Karpas-422 (cell line): Measurements from ENCODE around the gene KAZN. TPM values are rescaled to one million over a fixed set of nuclear protein-coding genes. Genes with fewer than 3 reads are reported as not detected.

ENCODE experiments used
- DNase-seq: peaks from one replicate; pipeline ENCODE4 v3.0.0-alpha.2; 2015
- H2AFZ ChIP-seq: fragments of 200-600 bp; sonication (generic); 2 replicates; pipeline ENCODE4 v1.6.1; 2014; ENCODE audit warnings: antibody characterized with exemption, low read length, mixed read lengths
- H3K27ac ChIP-seq: fragments of 200-600 bp; sonication (generic); 2 replicates; pipeline ENCODE4 v1.5.1; 2014; ENCODE audit warnings: mild to moderate bottlenecking, low read length, moderate library complexity
- H3K27me3 ChIP-seq: fragments of 200-600 bp; sonication (generic); 2 replicates; pipeline ENCODE4 v1.6.1; 2014; ENCODE audit warnings: low read length, mixed read lengths
- H3K36me3 ChIP-seq: fragments of 200-600 bp; sonication (generic); 2 replicates; pipeline ENCODE4 v1.6.1; 2014; ENCODE audit warnings: low read length, mixed read lengths; ENCODE audit not compliant: insufficient read depth
- H3K4me1 ChIP-seq: fragments of 200-600 bp; sonication (generic); 2 replicates; pipeline ENCODE4 v1.6.1; 2014; ENCODE audit warnings: mild to moderate bottlenecking, low read length, mixed read lengths
- H3K4me2 ChIP-seq: fragments of 200-600 bp; sonication (generic); 2 replicates; pipeline ENCODE4 v1.6.1; 2014; ENCODE audit warnings: low read length, low read depth, mild to moderate bottlenecking; ENCODE audit not compliant: poor library complexity, severe bottlenecking
- H3K4me3 ChIP-seq: fragments of 200-600 bp; sonication (generic); 2 replicates; pipeline ENCODE4 v1.5.1; 2014; ENCODE audit warnings: mild to moderate bottlenecking, antibody characterized with exemption, low read length, mixed read lengths
- H3K79me2 ChIP-seq: fragments of 200-600 bp; sonication (generic); 2 replicates; pipeline ENCODE4 v1.6.1; 2014; ENCODE audit warnings: mild to moderate bottlenecking, low read length, mixed read lengths
- H3K9ac ChIP-seq: fragments of 200-600 bp; sonication (generic); 2 replicates; pipeline ENCODE4 v1.6.0; 2014; ENCODE audit warnings: low read length
- H3K9me2 ChIP-seq: fragments of 200-600 bp; sonication (generic), shearing (Covaris generic); replicated peaks from 2 replicates; pipeline ENCODE4 v1.6.0; 2014; ENCODE audit warnings: mild to moderate bottlenecking, low read length, moderate library complexity; ENCODE audit not compliant: insufficient read depth
- H3K9me3 ChIP-seq: fragments of 300-700, 200-600 bp; sonication (generic); 2 replicates; pipeline ENCODE4 v1.6.1; 2014; ENCODE audit warnings: low read length, mixed read lengths
- H4K20me1 ChIP-seq: fragments of 200-600 bp; sonication (generic); 2 replicates; pipeline ENCODE4 v1.6.1; 2014; ENCODE audit warnings: mild to moderate bottlenecking, antibody characterized with exemption, low read length, low read depth; ENCODE audit not compliant: insufficient read depth
- total RNA-seq: library from RNA; depleted of rRNA; stranded (reverse); fragments of >200 nt; shearing (Covaris generic); gene quantifications from 2 replicates; pipeline ENCODE4 v1.2.3, GENCODE V29; 2014; ENCODE audit warnings: low replicate concordance

KAZN gene
- total RNA-seq, 1 experiment from 2014 or later, result not detected

DNA sequence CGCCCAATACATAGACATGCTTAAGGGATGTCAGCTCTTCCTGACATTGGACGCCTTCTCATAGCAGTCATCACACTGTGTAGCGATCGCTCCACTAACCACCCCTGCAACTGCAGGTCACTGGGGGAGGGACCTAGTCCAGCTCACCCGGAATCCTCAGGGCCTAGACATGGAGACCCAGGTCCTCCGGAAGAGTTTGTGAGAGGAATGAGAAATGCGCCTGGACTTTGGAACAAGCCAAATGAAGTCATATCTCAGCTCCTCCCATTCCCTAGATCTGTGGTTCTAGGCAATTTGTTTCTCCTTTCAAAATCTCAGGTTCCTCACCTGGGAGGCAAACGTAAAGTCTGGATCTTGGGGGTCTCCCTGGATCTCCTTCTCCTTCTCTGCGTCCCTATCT lies 253.3 kb downstream of the KAZN start:
- no peak overlapping the region for H3K27ac ChIP-seq
- DNase-seq, result no peak
- no peaks in the 10 kb centered on the region for H4K20me1 ChIP-seq
- H3K79me2 ChIP-seq, result no peaks in the 10 kb centered on the region
- H3K9me3 ChIP-seq, result no peaks in the 10 kb centered on the region
- no peaks in the 10 kb centered on the region for H3K9me2 ChIP-seq
- no peak overlapping the region for H3K9ac ChIP-seq
- no peaks in the 10 kb centered on the region for H3K27me3 ChIP-seq
- H3K4me3 ChIP-seq, result no peak overlapping the region
- no peak overlapping the region for H2AFZ ChIP-seq
- H3K4me2 ChIP-seq, result no peak overlapping the region
- no peaks in the 10 kb centered on the region for H3K36me3 ChIP-seq
- H3K4me1 ChIP-seq, result no peaks in the 10 kb centered on the region

DNA sequence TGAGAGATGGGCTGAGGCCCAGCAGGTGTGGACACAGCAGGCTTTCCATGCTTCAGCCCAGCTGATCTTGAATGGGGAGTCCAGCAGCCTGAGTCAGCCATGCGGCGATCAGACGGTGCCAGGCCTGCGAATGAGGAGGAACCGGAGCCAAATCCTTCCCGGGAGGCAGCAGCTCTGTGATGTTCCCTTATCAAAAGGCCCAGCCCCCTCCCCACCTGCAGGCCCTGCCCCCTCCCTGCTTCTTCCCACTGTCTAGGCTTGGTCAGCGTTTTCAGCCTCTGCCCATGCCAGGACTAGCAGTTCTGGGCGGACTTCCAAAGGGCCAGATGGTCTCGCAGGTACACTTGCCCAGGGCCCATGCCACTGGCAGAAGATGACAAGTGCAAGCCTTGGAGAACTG lies 253.8 kb downstream of the KAZN start:
- no peaks in the 10 kb centered on the region for H4K20me1 ChIP-seq

DNA sequence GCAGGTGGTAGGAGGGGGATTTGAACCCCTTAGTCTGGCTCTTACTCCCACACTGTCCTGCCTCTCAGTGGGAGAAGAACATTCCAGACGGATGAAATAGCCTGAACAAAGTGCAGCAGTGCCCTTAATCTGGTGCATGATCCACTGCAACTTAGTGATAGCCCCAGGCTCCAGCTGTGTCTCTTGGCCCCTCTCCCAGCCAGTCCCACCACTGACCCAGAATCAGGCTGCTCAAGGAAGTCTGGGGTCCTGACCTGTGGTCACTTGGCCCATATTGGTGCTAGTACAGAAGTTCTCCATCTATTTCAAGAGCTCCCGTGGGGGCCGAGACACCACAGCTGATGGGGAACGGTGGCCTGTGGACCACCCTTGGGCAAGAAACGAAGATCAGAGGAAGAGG lies 255.0 kb downstream of the KAZN start:
- Histone ChIP-seq H3K4me2 (no peak overlapping the region), H3K79me2 (no peaks in the 10 kb centered on the region), H3K4me1 (no peaks in the 10 kb centered on the region), H4K20me1 (no peaks in the 10 kb centered on the region), H3K9me3 (no peaks in the 10 kb centered on the region), H3K27ac (no peak overlapping the region), H2AFZ (no peak overlapping the region), H3K4me3 (no peak overlapping the region), H3K27me3 (no peaks in the 10 kb centered on the region), H3K9me2 (no peaks in the 10 kb centered on the region), H3K9ac (no peak overlapping the region), H3K36me3 (no peaks in the 10 kb centered on the region)
- no peak for DNase-seq

More for the DNA sequence above, 253.8 kb downstream of the KAZN start:
- H3K27me3 ChIP-seq, result no peaks in the 10 kb centered on the region
- H3K27ac ChIP-seq, result no peak overlapping the region
- H3K4me3 ChIP-seq, result no peak overlapping the region
- no peaks in the 10 kb centered on the region for H3K9me2 ChIP-seq
- no peaks in the 10 kb centered on the region for H3K79me2 ChIP-seq
- no peak for DNase-seq
- H3K4me2 ChIP-seq, result no peak overlapping the region
- H3K9me3 ChIP-seq, result no peaks in the 10 kb centered on the region
- no peak overlapping the region for H3K9ac ChIP-seq
- H3K36me3 ChIP-seq, result no peaks in the 10 kb centered on the region
- H3K4me1 ChIP-seq, result no peaks in the 10 kb centered on the region
- no peak overlapping the region for H2AFZ ChIP-seq

DNA sequence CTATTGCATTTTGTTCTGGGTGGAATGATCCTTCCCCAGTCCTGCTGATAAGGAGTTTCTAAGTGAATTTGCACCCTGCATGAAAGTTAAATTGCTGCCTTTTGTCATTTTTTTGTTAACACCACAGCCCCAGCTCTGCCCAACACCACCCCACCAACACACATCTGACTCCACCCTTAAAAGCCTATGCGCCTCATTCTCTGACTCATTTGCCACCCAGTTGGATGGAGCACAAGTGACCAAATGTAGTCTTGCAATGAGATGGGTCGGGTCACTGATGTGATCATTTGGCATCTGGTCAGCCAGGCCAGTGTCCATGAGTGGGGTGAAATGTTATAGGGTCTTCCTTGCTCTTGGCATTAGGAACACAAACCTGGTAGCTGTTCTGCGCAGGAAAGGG lies 256.8 kb downstream of the KAZN start:
- Histone ChIP-seq H3K27ac (no peak overlapping the region), H3K27me3 (no peaks in the 10 kb centered on the region), H3K36me3 (no peaks in the 10 kb centered on the region), H4K20me1 (no peaks in the 10 kb centered on the region), H2AFZ (no peak overlapping the region), H3K79me2 (no peaks in the 10 kb centered on the region), H3K4me1 (no peaks in the 10 kb centered on the region), H3K4me2 (no peak overlapping the region), H3K9me3 (no peaks in the 10 kb centered on the region), H3K9ac (no peak overlapping the region), H3K4me3 (no peak overlapping the region), H3K9me2 (no peaks in the 10 kb centered on the region)
- no peak for DNase-seq

DNA sequence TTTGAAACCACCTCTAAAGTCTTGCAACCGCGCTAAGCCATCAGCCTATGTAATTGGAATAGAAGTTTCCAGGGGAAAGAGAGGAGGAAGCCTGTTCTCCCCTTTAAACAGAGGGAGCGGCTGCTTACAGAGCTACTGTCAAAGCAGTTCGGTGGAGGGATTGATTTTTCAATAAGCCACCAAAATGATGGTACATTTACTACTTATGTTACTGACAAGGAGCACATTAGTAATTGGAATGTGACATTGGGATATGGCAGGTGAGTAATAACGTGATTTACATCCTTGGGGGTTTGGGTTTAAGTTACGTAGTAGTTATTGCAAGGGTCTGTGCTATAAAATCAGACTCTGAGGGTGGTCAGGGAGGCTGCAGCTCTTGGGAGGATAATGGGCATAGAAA lies 257.3 kb downstream of the KAZN start:
- Histone ChIP-seq H4K20me1 (no peaks in the 10 kb centered on the region), H3K36me3 (no peaks in the 10 kb centered on the region), H3K4me3 (no peak overlapping the region), H3K4me2 (no peak overlapping the region), H3K4me1 (no peaks in the 10 kb centered on the region), H3K79me2 (no peaks in the 10 kb centered on the region), H3K27ac (no peak overlapping the region), H3K9ac (no peak overlapping the region), H3K27me3 (no peaks in the 10 kb centered on the region), H3K9me2 (no peaks in the 10 kb centered on the region), H3K9me3 (no peaks in the 10 kb centered on the region), H2AFZ (no peak overlapping the region)
- DNase-seq, result no peak

DNA sequence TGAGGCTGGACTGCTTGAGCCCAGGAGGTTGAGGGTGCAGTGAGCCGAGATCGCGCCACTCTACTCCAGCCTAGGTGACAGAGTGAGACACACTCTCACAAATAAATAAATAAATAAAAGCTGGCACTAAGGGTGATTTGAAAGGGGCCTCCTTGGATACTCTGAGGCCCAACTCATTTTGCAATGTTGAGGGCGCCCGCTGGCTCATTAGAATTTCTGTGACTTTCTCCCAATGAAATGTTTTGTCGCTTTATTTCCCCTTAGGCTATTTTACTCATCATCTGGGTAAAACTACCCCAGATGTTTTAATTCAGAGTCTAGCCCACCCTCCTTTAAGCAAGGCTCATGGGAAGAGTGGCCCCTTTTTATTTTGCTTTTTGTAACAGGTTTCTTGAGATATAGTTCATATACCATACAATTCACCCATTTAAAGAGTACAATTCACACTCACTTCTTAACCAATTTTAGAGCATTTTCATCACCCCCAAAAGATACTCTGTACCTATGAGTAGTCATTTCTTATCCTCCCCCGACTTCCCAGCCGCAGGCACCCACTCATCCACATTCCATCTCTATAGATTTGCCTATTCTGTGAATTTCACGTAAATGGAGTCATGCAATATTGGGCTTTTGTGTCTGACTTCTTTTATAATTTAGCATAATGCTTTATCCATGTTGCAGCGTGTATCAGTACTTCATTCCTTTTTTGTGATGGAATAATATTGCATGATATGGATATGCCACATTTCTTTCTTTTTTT lies 259.1 kb downstream of the KAZN start:
- Histone ChIP-seq H4K20me1 (no peaks in the 10 kb centered on the region), H3K4me3 (no peak overlapping the region), H3K9me2 (no peaks in the 10 kb centered on the region), H3K4me1 (no peaks in the 10 kb centered on the region), H2AFZ (no peak overlapping the region), H3K4me2 (no peak overlapping the region), H3K9me3 (no peaks in the 10 kb centered on the region), H3K36me3 (no peaks in the 10 kb centered on the region), H3K79me2 (no peaks in the 10 kb centered on the region), H3K27me3 (no peaks in the 10 kb centered on the region), H3K27ac (no peak overlapping the region), H3K9ac (no peak overlapping the region)
- DNase-seq, result no peak

DNA sequence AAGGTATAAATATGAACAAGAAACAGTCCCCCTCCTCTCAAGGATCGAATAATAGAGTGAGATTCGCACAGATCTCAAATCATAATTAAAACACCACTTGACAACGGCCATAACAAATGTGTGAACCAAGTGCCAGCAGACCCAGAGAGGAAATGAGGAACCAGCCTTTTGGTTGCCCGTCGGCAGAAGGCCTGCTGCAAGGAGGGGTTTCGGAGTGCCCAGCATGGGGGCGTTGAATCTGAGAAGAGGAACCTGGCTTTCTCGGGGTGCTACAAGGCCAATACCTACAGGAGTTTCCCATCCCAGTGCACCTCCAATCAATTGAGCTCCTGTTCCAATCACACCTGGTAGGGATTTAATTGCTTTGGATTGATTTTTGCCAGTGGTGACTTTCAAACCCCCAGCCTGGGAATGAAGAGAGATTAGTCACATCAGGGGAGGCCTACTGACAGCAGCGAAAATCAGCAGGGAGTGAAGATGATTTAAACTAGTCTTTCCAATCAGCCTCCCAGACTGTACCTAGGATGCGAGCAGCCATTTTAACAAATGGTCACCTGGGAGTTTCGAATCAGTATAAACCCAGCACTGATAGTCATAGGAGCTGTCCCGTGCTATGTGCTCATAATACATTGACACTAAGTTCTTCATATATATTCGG lies 263.8 kb downstream of the KAZN start:
- Histone ChIP-seq H3K9me3 (no peaks in the 10 kb centered on the region), H3K36me3 (no peaks in the 10 kb centered on the region), H2AFZ (no peak overlapping the region), H3K4me2 (no peak overlapping the region), H3K27me3 (no peaks in the 10 kb centered on the region), H3K79me2 (no peaks in the 10 kb centered on the region), H3K4me3 (no peak overlapping the region), H3K9ac (no peak overlapping the region), H4K20me1 (no peaks in the 10 kb centered on the region), H3K9me2 (no peaks in the 10 kb centered on the region), H3K27ac (no peak overlapping the region), H3K4me1 (no peaks in the 10 kb centered on the region)
- DNase-seq, result no peak

DNA sequence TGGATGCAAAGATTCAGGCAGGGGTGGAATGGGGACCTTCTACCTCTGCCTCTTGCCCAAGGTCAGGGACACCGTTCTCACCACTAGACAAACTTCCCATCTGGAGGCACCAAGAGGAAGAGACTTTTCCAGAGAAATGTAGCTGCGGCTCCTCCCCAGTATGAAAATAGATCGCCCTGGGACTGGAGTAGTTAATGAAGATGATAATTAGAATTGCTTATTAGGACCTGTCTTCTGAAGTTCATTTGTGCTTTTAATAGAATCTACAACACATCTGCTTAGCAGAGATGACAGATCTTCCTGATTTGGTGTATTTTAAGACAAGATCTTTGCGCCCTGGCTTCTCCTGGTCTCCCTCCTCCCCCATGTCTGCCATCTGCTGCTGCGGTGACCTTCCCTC lies 266.6 kb downstream of the KAZN start:
- Histone ChIP-seq H2AFZ (no peak overlapping the region), H3K9me3 (no peaks in the 10 kb centered on the region), H3K4me2 (no peak overlapping the region), H3K27ac (no peak overlapping the region), H3K4me1 (no peaks in the 10 kb centered on the region), H4K20me1 (no peaks in the 10 kb centered on the region), H3K9ac (no peak overlapping the region), H3K9me2 (no peaks in the 10 kb centered on the region), H3K36me3 (no peaks in the 10 kb centered on the region), H3K4me3 (no peak overlapping the region), H3K79me2 (no peaks in the 10 kb centered on the region), H3K27me3 (no peaks in the 10 kb centered on the region)
- DNase-seq, result no peak
